H9 (cell line): Measurements from ENCODE around the gene TMEM163. TPM values are rescaled to one million over a fixed set of nuclear protein-coding genes. Genes with fewer than 3 reads are reported as not detected.

ENCODE experiments used
- DNase-seq: peaks from one replicate; pipeline ENCODE4 v3.0.0-alpha.2; 2017
- H2AFZ ChIP-seq: one replicate; pipeline ENCODE4 v1.6.1; 2013; ENCODE audit warnings: mild to moderate bottlenecking, low read length, control low read depth, moderate library complexity
- H2AK5ac ChIP-seq: 2 replicates; pipeline ENCODE4 v1.6.1; 2013; ENCODE audit warnings: low read length, control low read depth, mixed read lengths; ENCODE audit not compliant: insufficient read length
- H2BK120ac ChIP-seq: one replicate; pipeline ENCODE4 v1.6.1; 2013; ENCODE audit warnings: low read depth, mild to moderate bottlenecking, low read length, control low read depth, inconsistent platforms; ENCODE audit not compliant: poor library complexity, severe bottlenecking
- H2BK12ac ChIP-seq: 2 replicates; pipeline ENCODE4 v1.6.1; 2013; ENCODE audit warnings: low read length, control low read depth, mixed read lengths, low read depth; ENCODE audit not compliant: insufficient read length
- H2BK15ac ChIP-seq: 2 replicates; pipeline ENCODE4 v1.6.1; 2013; ENCODE audit warnings: low read depth, low read length, control low read depth
- H2BK20ac ChIP-seq: one replicate; pipeline ENCODE4 v1.6.1; 2013; ENCODE audit warnings: low read depth, mild to moderate bottlenecking, low read length, control low read depth, inconsistent platforms; ENCODE audit not compliant: poor library complexity, severe bottlenecking
- H2BK5ac ChIP-seq: 2 replicates; pipeline ENCODE4 v1.6.1; 2013; ENCODE audit warnings: low read length, control low read depth, mixed read lengths; ENCODE audit not compliant: insufficient read length
- H3K14ac ChIP-seq: 2 replicates; pipeline ENCODE4 v1.6.1; 2013; ENCODE audit warnings: low read length, control low read depth; ENCODE audit not compliant: insufficient read depth
- H3K18ac ChIP-seq: 2 replicates; pipeline ENCODE4 v1.6.1; 2013; ENCODE audit warnings: low read depth, mild to moderate bottlenecking, mixed read lengths, low read length, control low read depth; ENCODE audit not compliant: insufficient read length
- H3K23ac ChIP-seq: 2 replicates; pipeline ENCODE4 v1.6.1; 2013; ENCODE audit warnings: low read length, control low read depth, mixed read lengths, low read depth; ENCODE audit not compliant: insufficient read length
- H3K23me2 ChIP-seq: 2 replicates; pipeline ENCODE4 v1.6.1; 2013; ENCODE audit warnings: low read depth, mild to moderate bottlenecking, mixed read lengths, low read length, control low read depth; ENCODE audit not compliant: insufficient read length, poor library complexity, severe bottlenecking
- H3K27ac ChIP-seq: 2 replicates; pipeline ENCODE4 v1.5.1; 2013; ENCODE audit warnings: low read length, control low read depth, mixed read lengths, low read depth; ENCODE audit not compliant: insufficient read length
- H3K27me3 ChIP-seq: 2 replicates; pipeline ENCODE4 v1.6.1; 2013; ENCODE audit warnings: low read length, control low read depth, inconsistent platforms; ENCODE audit not compliant: insufficient read depth
- H3K4ac ChIP-seq: 2 replicates; pipeline ENCODE4 v1.6.1; 2013; ENCODE audit warnings: low read depth, mild to moderate bottlenecking, control low read depth, inconsistent platforms, low read length, moderate library complexity
- H3K4me1 ChIP-seq: 2 replicates; pipeline ENCODE4 v1.6.1; 2013; ENCODE audit warnings: low read length, control low read depth, inconsistent platforms; ENCODE audit not compliant: insufficient read depth
- H3K4me2 ChIP-seq: 2 replicates; pipeline ENCODE4 v1.6.1; 2013; ENCODE audit warnings: low read length, control low read depth, mixed read lengths; ENCODE audit not compliant: insufficient read length, insufficient read depth
- H3K56ac ChIP-seq: 2 replicates; pipeline ENCODE4 v1.6.1; 2013; ENCODE audit warnings: low read depth, mild to moderate bottlenecking, mixed read lengths, low read length, control low read depth; ENCODE audit not compliant: insufficient read length
- H3K79me1 ChIP-seq: 2 replicates; pipeline ENCODE4 v1.6.1; 2013; ENCODE audit warnings: low read depth, mild to moderate bottlenecking, moderate library complexity, low read length, control low read depth, inconsistent platforms; ENCODE audit not compliant: insufficient read depth, poor library complexity, severe bottlenecking
- H3K79me2 ChIP-seq: 2 replicates; pipeline ENCODE4 v1.6.1; 2013; ENCODE audit warnings: low read length, control low read depth, inconsistent platforms; ENCODE audit not compliant: insufficient read depth
- H3K9ac ChIP-seq: 2 replicates; pipeline ENCODE4 v1.6.1; 2013; ENCODE audit warnings: low read length, control low read depth, mixed read lengths; ENCODE audit not compliant: insufficient read length; ENCODE audit errors: extremely low read depth
- H3K9me3 ChIP-seq: one replicate; pipeline ENCODE4 v1.6.1; 2013; ENCODE audit warnings: low read depth, low read length, inconsistent platforms; ENCODE audit not compliant: control insufficient read depth
- H3T11ph ChIP-seq: one replicate; pipeline ENCODE4 v1.6.1; 2013; ENCODE audit warnings: mild to moderate bottlenecking, low read length, control low read depth, inconsistent platforms
- H4K20me1 ChIP-seq: one replicate; pipeline ENCODE4 v1.6.1; 2013; ENCODE audit not compliant: control insufficient read depth, insufficient read length, insufficient read depth
- H4K5ac ChIP-seq: 2 replicates; pipeline ENCODE4 v1.6.1; 2013; ENCODE audit warnings: low read depth, mild to moderate bottlenecking, mixed read lengths, low read length, control low read depth; ENCODE audit not compliant: insufficient read length
- H4K8ac ChIP-seq: replicated peaks from 2 replicates; pipeline ENCODE4 v1.6.1; 2013; ENCODE audit warnings: low read length, control low read depth, mixed read lengths, low read depth; ENCODE audit not compliant: insufficient read length
- H4K91ac ChIP-seq: 2 replicates; pipeline ENCODE4 v1.6.1; 2013; ENCODE audit warnings: low read depth, mild to moderate bottlenecking, moderate library complexity, mixed read lengths, low read length, control low read depth; ENCODE audit not compliant: insufficient read length
- H3K27ac Mint-ChIP-seq, 3 experiments: 2 replicates in 2 of 3; 3 replicates in 1 of 3; pipeline ENCODE4 v1.8.0; 2020 to 2021; ENCODE audit warnings: mixed read lengths in 3 of 3, mild to moderate bottlenecking in 1 of 3, moderate library complexity in 1 of 3
- H3K27me3 Mint-ChIP-seq: 2 replicates; pipeline ENCODE4 v1.8.0; 2021; ENCODE audit warnings: low read depth, mild to moderate bottlenecking, moderate library complexity, mixed read lengths
- H3K36me3 Mint-ChIP-seq, 3 experiments: 2 replicates in 2 of 3; 3 replicates in 1 of 3; pipeline ENCODE4 v1.8.0; 2020 to 2021; ENCODE audit warnings: low read depth in 3 of 3, mixed read lengths in 3 of 3; ENCODE audit not compliant: insufficient read depth in 1 of 3
- H3K4me1 Mint-ChIP-seq, 2 experiments: 2 replicates each; pipeline ENCODE4 v1.8.0; 2020; ENCODE audit warnings: mixed read lengths in 2 of 2
- H3K4me3 Mint-ChIP-seq, 2 experiments: 2 replicates in 1 of 2; 3 replicates in 1 of 2; pipeline ENCODE4 v1.8.0; 2020 to 2021; ENCODE audit warnings: mild to moderate bottlenecking in 2 of 2, mixed read lengths in 2 of 2, moderate library complexity in 1 of 2
- H3K9me3 Mint-ChIP-seq, 2 experiments: 2 replicates in 1 of 2; 3 replicates in 1 of 2; pipeline ENCODE4 v1.8.0; 2020; ENCODE audit warnings: mild to moderate bottlenecking in 2 of 2, mixed read lengths in 2 of 2, moderate library complexity in 1 of 2
- CTCF ChIP-seq: fragments of 200-600 bp; sonication (generic); conservative IDR thresholded peaks from 3 replicates; pipeline ENCODE4 v1.8.0; 2021; ENCODE audit warnings: antibody characterized with exemption, mild to moderate bottlenecking
- WGBS: extraction: QIAGEN DNeasy Blood & Tissue Kit; methylation state at CpG from one replicate; pipeline ENCODE4 v1.1.7; 2013; ENCODE audit warnings: missing lambda C conversion rate, low lambda C conversion rate, mixed read lengths; ENCODE audit not compliant: insufficient read length; ENCODE audit errors: extremely low coverage; 5-methylcytosine and 5-hydroxymethylcytosine counted together
- total RNA-seq: library from RNA; stranded (reverse); gene quantifications from 2 replicates; pipeline ENCODE4 v1.2.1, GENCODE V29; 2021

TMEM163 gene
- total RNA-seq, 1 experiment from 2014 or later = 0.39 TPM

GRCh38 chr2:134586326-134586965, 132.4 kb downstream of the TMEM163 start:
- Histone ChIP-seq H3K14ac (no peak overlapping the region), H4K5ac (no peak overlapping the region), H2AFZ (no peak overlapping the region), H3K27me3 (no peaks in the 10 kb centered on the region), H3K9me3 (peaks cover 9% of the 10 kb centered on the region), H2BK12ac (no peak overlapping the region), H3K18ac (no peak overlapping the region), H2BK5ac (no peak overlapping the region), H3K4ac (no peak overlapping the region), H2AK5ac (no peak overlapping the region), H3K4me2 (no peak overlapping the region), H3K23ac (no peak overlapping the region), H3K56ac (no peak overlapping the region), H3K23me2 (no peaks in the 10 kb centered on the region), H4K8ac (no peak overlapping the region), H3K27ac (no peak overlapping the region), H2BK20ac (no peak overlapping the region), H3K9ac (no peak overlapping the region), H4K20me1 (no peaks in the 10 kb centered on the region), H3K4me1 (no peaks in the 10 kb centered on the region), H2BK15ac (no peak overlapping the region), H2BK120ac (no peak overlapping the region), H3T11ph (no peak overlapping the region), H3K79me2 (no peaks in the 10 kb centered on the region), H3K79me1 (no peaks in the 10 kb centered on the region), H4K91ac (no peak overlapping the region)
- WGBS = no CpG with 5 or more reads among the region's 8 CpGs
- Mint-ChIP-seq H3K4me3 (no peak overlapping the region), H3K9me3 (peaks cover 25 to 28% of the 10 kb centered on the region in 2 experiments), H3K4me1 (peaks cover 2 to 4% of the 10 kb centered on the region in 2 experiments), H3K36me3 (peaks cover 10 to 26% (median 24%) of the 10 kb centered on the region in 3 experiments), H3K27ac (peak overlapping the region in 1 of 3 experiments; percentile 68; a peak in 1 of 7 replicates), H3K27me3 (peaks cover 5% of the 10 kb centered on the region)
- no peak for DNase-seq
- TF ChIP-seq CTCF = no peak
